Activated naive CD8-positive, alpha-beta T cell treated with anti-CD3 and anti-CD28 coated beads, Interleukin-2, amount 50 U/mL, for 16 hours (primary cell): ENCODE data around the gene CA10.

ENCODE experiments used
- DNase-seq: peaks from one replicate; pipeline ENCODE4 v3.0.0-alpha.2; 2020; ENCODE audit warnings: low read depth, low spot score

CA10 gene

GRCh38 chr17:51818777-51819176 is 339.7 kb downstream of the CA10 start:
- no peak for DNase-seq

- no peak for DNase-seq
Observed at GRCh38 chr17:51817955-51818354, 340.6 kb downstream of the CA10 start.

GRCh38 chr17:51817117-51817516 is 341.4 kb downstream of the CA10 start:
- DNase-seq = no peak

GRCh38 chr17:51815097-51815496 is 343.4 kb downstream of the CA10 start:
- no peak for DNase-seq

GRCh38 chr17:51814521-51814920 is 344.0 kb downstream of the CA10 start:
- DNase-seq = no peak

- no peak for DNase-seq
Observed at GRCh38 chr17:51813784-51814174, 344.7 kb downstream of the CA10 start.

GRCh38 chr17:51813140-51813783 is 345.3 kb downstream of the CA10 start:
- no peak for DNase-seq

- DNase-seq = no peak
Observed at GRCh38 chr17:51807460-51807859, 351.1 kb downstream of the CA10 start.

- DNase-seq = no peak
Observed at GRCh38 chr17:51805765-51806164, 352.7 kb downstream of the CA10 start.

GRCh38 chr17:51805185-51805584 is 353.3 kb downstream of the CA10 start:
- DNase-seq = no peak

- DNase-seq = no peak
Observed at GRCh38 chr17:51803161-51803560, 355.4 kb downstream of the CA10 start.

- no peak for DNase-seq
Observed at GRCh38 chr17:51802544-51802943, 356.0 kb downstream of the CA10 start.

- no peak for DNase-seq
Observed at GRCh38 chr17:51801626-51802025, 356.9 kb downstream of the CA10 start.

GRCh38 chr17:51799981-51800380 is 358.5 kb downstream of the CA10 start:
- no peak for DNase-seq

GRCh38 chr17:51799240-51799639 is 359.3 kb downstream of the CA10 start:
- DNase-seq = no peak

GRCh38 chr17:51797150-51797549 is 361.4 kb downstream of the CA10 start:
- no peak for DNase-seq

GRCh38 chr17:51796026-51796425 is 362.5 kb downstream of the CA10 start:
- no peak for DNase-seq

GRCh38 chr17:51795401-51795800 is 363.1 kb downstream of the CA10 start:
- DNase-seq = no peak

GRCh38 chr17:51794466-51794865 is 364.0 kb downstream of the CA10 start:
- no peak for DNase-seq

- DNase-seq = no peak
Observed at GRCh38 chr17:51793686-51794085, 364.8 kb downstream of the CA10 start.

- no peak for DNase-seq
Observed at GRCh38 chr17:51778842-51779241, 379.7 kb downstream of the CA10 start.

GRCh38 chr17:51770027-51770759 is 388.3 kb downstream of the CA10 start:
- no peak for DNase-seq

GRCh38 chr17:51769231-51769630 is 389.3 kb downstream of the CA10 start:
- no peak for DNase-seq
